T47D (cell line): ENCODE results near the gene PUS1.

ENCODE experiments used
- DNase-seq, 2 experiments: peaks; one replicate each; pipeline versions ENCODE4 v3.0.0 to v3.0.0-alpha.2; 2011 to 2012; ENCODE audit warnings: low read depth in 1 of 2, low spot score in 1 of 2
- JUND ChIP-seq: IDR thresholded peaks from 2 replicates; pipeline ENCODE4 v1.6.1; 2012; ENCODE audit warnings: low read depth
- in situ Hi-C: cut with HindIII; loops from 2 replicates; pipeline ENCODE4 v1.10.0; 2016; ENCODE audit warnings: low sequenced_read_pairs, low pct_unique_long_range_greater_than_20kb

PUS1 gene

GRCh38 chr12:131990980-131991305, 61.9 kb downstream of the PUS1 start:
- no peak for TF ChIP-seq JUND
- in situ Hi-C loops, result no loop called here
- DNase-seq, result no peak

- no peak for TF ChIP-seq JUND
Measured at GRCh38 chr12:131991816-131992430, 62.8 kb downstream of the PUS1 start.

GRCh38 chr12:131994589-131994988, 65.5 kb downstream of the PUS1 start:
- in situ Hi-C loops, result no loop called here
- DNase-seq, result no peak

More at GRCh38 chr12:131991816-131992430, 62.8 kb downstream of the PUS1 start:
- no peak for DNase-seq
- in situ Hi-C loops, result no loop called here

More at GRCh38 chr12:131994589-131994988, 65.5 kb downstream of the PUS1 start:
- TF ChIP-seq JUND, result no peak
